Transverse colon (tissue), 4 donors: ENCODE measurements around the gene GNPTAB. TPM values are rescaled to one million over a fixed set of nuclear protein-coding genes. Genes with fewer than 3 reads are reported as not detected.

Experiments used
- DNase-seq: peaks from one replicate; pipeline ENCODE4 v3.0.0-alpha.2; 2019
- H3K27ac ChIP-seq, 4 donors: fragments of 200-600 bp; sonication (generic); 2 replicates each; pipeline ENCODE4 v1.5.1; 2016 to 2018; ENCODE audit warnings: inconsistent platforms in 4 of 4
- H3K27me3 ChIP-seq: fragments of 200-600 bp; sonication (generic); 2 replicates; pipeline ENCODE4 v1.5.1; 2017; ENCODE audit warnings: inconsistent platforms
- H3K36me3 ChIP-seq, 4 donors: fragments of 200-600 bp; sonication (generic); 2 replicates each; pipeline ENCODE4 v1.5.1; 2017 to 2019; ENCODE audit warnings: inconsistent platforms in 4 of 4
- H3K4me1 ChIP-seq, 4 donors: fragments of 200-600 bp; sonication (generic); 2 replicates each; pipeline ENCODE4 v1.5.1; 2017 to 2020; ENCODE audit warnings: inconsistent platforms in 4 of 4
- H3K4me3 ChIP-seq, 4 donors: fragments of 200-600 bp; sonication (generic); 1 replicate in 1 of 4; 2 replicates in 3 of 4; pipeline versions ENCODE4 v1.5.1 to v1.6.1; 2017 to 2019; ENCODE audit warnings: inconsistent platforms in 4 of 4
- H3K9me3 ChIP-seq, 2 donors: fragments of 200-600 bp; sonication (generic); 2 replicates each; pipeline ENCODE4 v1.5.1; 2017 to 2019; ENCODE audit warnings: inconsistent platforms in 2 of 2
- CTCF ChIP-seq, 5 experiments: fragments of 200-600 bp in 3 of 5; fragments of 450-650 bp in 2 of 5; sonication (generic) in 3 of 5; IDR thresholded peaks; 1 replicate in 2 of 5; 2 replicates in 3 of 5; pipeline ENCODE4 v1.5.1; 2016 to 2017; ENCODE audit warnings: antibody characterized with exemption in 5 of 5, inconsistent platforms in 3 of 5, mild to moderate bottlenecking in 2 of 5, moderate library complexity in 1 of 5
- EP300 ChIP-seq: sonication (generic); formaldehyde crosslinking; IDR thresholded peaks from one replicate; pipeline ENCODE4 v1.6.1; 2017; ENCODE audit warnings: antibody characterized with exemption, low read depth
- POLR2A ChIP-seq: fragments of 450-650 bp; IDR thresholded peaks from one replicate; pipeline ENCODE4 v1.6.1; 2016; ENCODE audit warnings: antibody characterized with exemption, mild to moderate bottlenecking, moderate library complexity
- POLR2AphosphoS5 ChIP-seq, 3 donors: sonication (generic); formaldehyde crosslinking; IDR thresholded peaks; one replicate each; pipeline ENCODE4 v1.6.1; 2016; ENCODE audit warnings: antibody characterized with exemption in 3 of 3
- WGBS, 2 donors: methylation state at CpG; one replicate each; pipeline ENCODE4 v1.1.5; 2018; ENCODE audit warnings: low coverage in 1 of 2; 5-methylcytosine and 5-hydroxymethylcytosine counted together
- in situ Hi-C, 4 donors: fragments of 200-750 bp; cut with MboI; loops; one replicate each; pipeline versions ENCODE4 v1.15.0 to v1.15.1; 2017; ENCODE audit warnings: low sequenced_read_pairs in 3 of 4, low pct_ligation_motif_present in 1 of 4, low pct_unique_long_range_greater_than_20kb in 1 of 4
- intact Hi-C: fragments of 100-400 bp; cut with DNase I; formaldehyde crosslinking; loops from one replicate; pipeline ENCODE4 v1.15.1; 2023; ENCODE audit warnings: low total_unique reads
- total RNA-seq, 4 donors: library from RNA; depleted of rRNA; stranded (reverse); fragments of >200 nt; gene quantifications; one replicate each; pipeline ENCODE4 v1.1.0, GENCODE V29; 2016

The GNPTAB gene
- total RNA-seq, 4 donors from 2014 or later, result 24.1 to 83.0 (median 64.5) TPM

- in situ Hi-C loops (no loop called here), intact Hi-C loops (no loop called here)
- Histone ChIP-seq H3K36me3 (no peaks in the 10 kb centered on the region), H3K9me3 (no peaks in the 10 kb centered on the region), H3K4me3 (no peak overlapping the region), H3K27me3 (no peaks in the 10 kb centered on the region), H3K27ac (no peak overlapping the region), H3K4me1 (peaks cover 5 to 17% (median 11%) of the 10 kb centered on the region in 4 donors)
- TF ChIP-seq EP300 (no peak), POLR2AphosphoS5 (IDR thresholded peaks at IDR 0.05) (no peak), POLR2A (no peak), CTCF (IDR thresholded peaks at IDR 0.05) (no peak)
- 35 to 56% methylated on average over 1 to 3 of the region's 3 CpGs for WGBS, 2 donors
- no peak for DNase-seq
Measured at GRCh38 chr12:101855364-101855884, 24.7 kb upstream of the GNPTAB start.

GRCh38 chr12:101854747-101855146 is 24.0 kb upstream of the GNPTAB start:
- H3K9me3 ChIP-seq, result no peaks in the 10 kb centered on the region
- intact Hi-C loops (no loop called here), in situ Hi-C loops (no loop called here)

GRCh38 chr12:101852998-101853397 is 22.2 kb upstream of the GNPTAB start:
- intact Hi-C loops (no loop called here), in situ Hi-C loops (no loop called here)
- DNase-seq, result no peak
- peaks cover 5 to 17% (median 11%) of the 10 kb centered on the region in 4 donors for H3K4me1 ChIP-seq
- H3K36me3 ChIP-seq, result no peaks in the 10 kb centered on the region
- H3K9me3 ChIP-seq, result no peaks in the 10 kb centered on the region
- TF ChIP-seq POLR2AphosphoS5 (IDR thresholded peaks at IDR 0.05), result no peak
- no peak for TF ChIP-seq POLR2A
- no peak for TF ChIP-seq EP300
- TF ChIP-seq CTCF (IDR thresholded peaks at IDR 0.05), result no peak
- H3K4me3 ChIP-seq, result no peak overlapping the region
- no peak overlapping the region for H3K27ac ChIP-seq
- H3K27me3 ChIP-seq, result no peaks in the 10 kb centered on the region

More at GRCh38 chr12:101854747-101855146, 24.0 kb upstream of the GNPTAB start:
- H3K36me3 ChIP-seq, result no peaks in the 10 kb centered on the region
- 78 to 83% methylated on average over 1 of the region's 1 CpG for WGBS, 2 donors
- H3K4me1 ChIP-seq, result peaks cover 5 to 17% (median 11%) of the 10 kb centered on the region in 4 donors
- no peak overlapping the region for H3K4me3 ChIP-seq
- H3K27ac ChIP-seq, result no peak overlapping the region
- no peaks in the 10 kb centered on the region for H3K27me3 ChIP-seq
- DNase-seq, result no peak
- TF ChIP-seq CTCF (IDR thresholded peaks at IDR 0.05) (no peak), POLR2AphosphoS5 (IDR thresholded peaks at IDR 0.05) (no peak), EP300 (no peak), POLR2A (no peak)

- intact Hi-C loops, result no loop called here
- 71 to 79% methylated on average over 1 of the region's 1 CpG for WGBS, 2 donors
- H3K9me3 ChIP-seq, result no peaks in the 10 kb centered on the region
Measured at GRCh38 chr12:101850199-101850598, 19.4 kb upstream of the GNPTAB start.

More at GRCh38 chr12:101850199-101850598, 19.4 kb upstream of the GNPTAB start:
- no peak for DNase-seq
- no peak for TF ChIP-seq POLR2A
- no peak for TF ChIP-seq EP300
- no peak for TF ChIP-seq CTCF (IDR thresholded peaks at IDR 0.05)
- in situ Hi-C loops, result no loop called here
- Histone ChIP-seq H3K4me3 (no peak overlapping the region), H3K27ac (no peak overlapping the region), H3K36me3 (no peaks in the 10 kb centered on the region), H3K27me3 (no peaks in the 10 kb centered on the region), H3K4me1 (peaks cover 0 to 2% (median under 1%) of the 10 kb centered on the region in 4 donors)
